NCI-H146 (cell line): Measurements from ENCODE around the gene CCDC121.
"Not testable (repeated sequence)": the region's sequence is repeated elsewhere in the genome, so short reads cannot be mapped to it uniquely, and the experiment has no call there.

ENCODE experiments used
- DNase-seq: peaks from one replicate; lab custom pipeline; 2025; lab: John Stamatoyannopoulos, UW

CCDC121 gene

DNA sequence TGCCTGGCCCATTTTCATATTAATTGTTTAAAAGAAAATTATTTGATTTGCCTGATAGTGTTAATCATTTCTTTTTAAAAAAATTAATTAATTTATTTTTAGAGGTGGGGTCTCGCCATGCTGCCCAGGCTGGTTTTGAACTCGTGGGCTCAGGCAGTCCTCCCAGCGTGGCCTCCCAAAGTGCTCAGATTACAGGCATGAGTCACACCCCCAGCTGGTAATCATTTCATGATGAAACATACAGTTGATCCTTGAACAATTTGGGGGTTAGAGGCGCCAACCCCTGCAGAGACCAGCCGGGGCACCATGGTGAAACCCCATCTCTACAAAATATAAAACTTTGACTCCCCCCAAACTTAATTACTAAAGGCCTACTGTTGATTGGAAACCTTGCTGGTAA is 8.0 kb upstream of the CCDC121 start:
- no peak for DNase-seq

DNA sequence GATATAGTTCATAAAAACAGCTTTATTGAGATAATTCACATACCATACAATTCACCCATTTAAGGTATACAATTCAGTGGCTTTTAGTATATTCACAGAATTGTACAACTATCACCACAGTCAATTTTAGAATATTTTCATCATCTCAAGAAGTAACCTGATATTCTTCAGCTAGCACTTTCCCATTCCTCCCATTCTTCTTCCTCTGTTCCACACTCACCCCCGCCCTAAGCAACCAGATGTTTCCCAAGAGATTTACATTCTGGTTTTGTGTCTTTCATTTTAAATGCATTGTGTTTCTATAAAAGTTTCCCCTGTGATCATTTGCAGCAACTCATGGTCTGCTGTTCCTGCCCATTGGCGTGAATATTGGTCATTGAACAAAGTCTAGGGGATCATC is 5.5 kb upstream of the CCDC121 start:
- DNase-seq, result no peak

DNA sequence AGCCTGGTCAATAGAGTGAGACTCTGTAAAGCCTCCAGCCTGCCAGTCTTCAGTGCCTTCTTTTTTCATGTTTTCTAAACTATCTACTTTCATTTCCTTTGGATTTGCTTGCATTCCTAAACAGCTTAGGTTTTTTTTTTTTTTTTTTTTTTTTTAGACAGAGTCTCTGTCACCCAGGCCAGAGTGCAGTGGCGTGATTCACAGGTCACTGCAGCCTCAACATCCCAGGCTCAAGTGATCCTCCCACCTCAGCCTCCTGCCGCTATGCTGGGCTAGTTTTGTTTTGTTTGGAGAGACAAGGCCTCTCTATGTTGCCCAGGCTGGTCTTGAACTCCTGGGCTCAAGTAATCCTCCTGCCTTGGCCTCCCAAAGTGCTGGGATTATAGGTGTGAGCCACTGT is 1.4 kb upstream of the CCDC121 start:
- not testable (repeated sequence) for DNase-seq

DNA sequence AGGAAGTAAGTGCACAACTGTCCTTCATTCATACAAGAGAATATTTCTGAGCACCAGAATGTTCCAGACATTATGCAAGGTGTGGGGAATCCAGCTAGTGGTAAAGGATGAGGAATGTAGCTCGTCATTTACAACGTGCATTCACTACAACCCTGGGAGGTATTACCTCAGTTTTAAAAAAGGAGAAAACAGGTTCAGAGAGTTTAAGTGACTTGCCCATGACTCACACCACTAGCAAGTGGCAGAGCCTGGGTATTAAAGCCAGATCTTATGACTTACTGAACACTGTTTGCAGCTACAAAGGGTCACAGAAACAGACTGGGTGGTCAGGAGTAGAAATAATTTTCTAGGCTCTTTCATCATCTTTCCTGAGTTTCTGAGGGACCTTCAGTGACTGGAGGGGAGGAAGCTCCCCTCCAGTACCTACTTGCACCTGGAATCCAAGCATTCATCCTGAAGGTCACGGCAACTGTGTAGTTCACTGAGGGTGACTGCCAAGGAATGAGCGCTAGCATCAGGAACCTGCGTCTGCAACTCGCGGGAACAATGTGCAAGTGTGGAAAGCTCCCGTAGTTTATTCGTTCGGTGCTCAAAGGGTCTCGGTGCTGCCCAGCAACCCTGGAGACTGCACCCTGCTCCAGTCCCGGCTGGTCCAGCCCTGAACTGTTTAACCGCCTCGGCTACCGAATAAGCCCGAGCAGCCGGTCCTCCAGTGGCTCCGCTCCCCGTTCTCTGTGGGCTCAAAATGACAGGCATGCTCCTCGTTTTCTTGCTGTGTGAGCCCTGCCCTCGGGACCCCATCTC is 647 bp downstream of the CCDC121 start:
- no peak for DNase-seq

DNA sequence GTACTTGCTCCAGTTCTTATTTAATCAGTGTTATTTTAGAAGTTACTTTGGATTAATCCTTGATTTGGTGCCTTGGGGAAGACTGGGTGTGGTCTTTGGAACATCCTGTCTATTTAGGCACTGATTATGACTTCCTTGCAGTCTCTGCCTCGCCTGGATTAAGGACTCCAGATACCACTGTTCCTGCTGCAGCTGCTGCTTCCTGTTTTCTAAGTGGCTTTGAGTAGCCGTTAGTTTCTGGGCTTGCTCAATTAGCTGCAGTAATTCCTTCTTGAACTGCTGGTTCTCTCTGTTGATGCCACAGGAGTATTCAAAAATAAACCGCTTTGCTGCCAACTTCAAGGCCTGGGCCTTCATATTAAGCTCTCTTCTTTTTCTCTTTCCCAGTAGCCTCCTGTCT is 1.9 kb downstream of the CCDC121 start:
- not testable (repeated sequence) for DNase-seq

DNA sequence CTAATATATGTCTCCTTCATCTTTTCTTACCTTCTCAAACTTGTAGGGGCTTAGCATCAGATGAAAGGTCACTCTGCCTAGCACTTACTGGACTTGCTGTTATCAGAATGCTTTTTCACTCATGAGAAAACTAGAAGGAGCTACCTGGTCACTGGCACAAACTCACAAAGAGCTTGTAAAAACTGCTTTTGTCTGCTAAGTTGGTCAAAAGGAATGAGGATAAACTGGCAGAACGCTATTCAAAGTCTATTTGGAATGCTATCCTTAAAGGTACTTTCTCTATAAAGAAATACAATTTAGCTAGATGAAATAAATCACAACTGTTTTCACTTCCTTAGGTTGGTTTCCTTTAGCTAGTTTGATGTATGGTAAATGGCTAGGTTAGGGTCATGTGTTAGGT is 2.5 kb downstream of the CCDC121 start:
- DNase-seq, result not testable (repeated sequence)

DNA sequence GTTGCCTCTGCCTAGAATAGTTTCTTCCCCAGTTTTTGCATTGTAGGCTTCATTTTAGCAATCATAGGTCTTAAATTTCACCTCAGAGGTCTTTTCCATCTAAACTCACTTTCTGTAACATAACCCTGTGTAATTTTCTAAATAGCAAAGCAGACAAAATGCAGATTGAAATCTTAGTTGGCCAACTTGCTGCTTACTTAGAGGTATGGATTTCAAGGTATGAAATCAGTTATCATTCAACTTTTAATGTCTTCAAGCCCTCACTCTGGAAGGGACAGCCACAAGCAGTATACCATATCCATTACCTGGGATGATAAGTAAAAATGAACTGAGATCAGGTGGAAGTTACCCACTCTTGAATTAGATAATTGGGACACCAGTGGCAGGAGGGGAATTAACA is 3.9 kb downstream of the CCDC121 start:
- DNase-seq, result no peak

DNA sequence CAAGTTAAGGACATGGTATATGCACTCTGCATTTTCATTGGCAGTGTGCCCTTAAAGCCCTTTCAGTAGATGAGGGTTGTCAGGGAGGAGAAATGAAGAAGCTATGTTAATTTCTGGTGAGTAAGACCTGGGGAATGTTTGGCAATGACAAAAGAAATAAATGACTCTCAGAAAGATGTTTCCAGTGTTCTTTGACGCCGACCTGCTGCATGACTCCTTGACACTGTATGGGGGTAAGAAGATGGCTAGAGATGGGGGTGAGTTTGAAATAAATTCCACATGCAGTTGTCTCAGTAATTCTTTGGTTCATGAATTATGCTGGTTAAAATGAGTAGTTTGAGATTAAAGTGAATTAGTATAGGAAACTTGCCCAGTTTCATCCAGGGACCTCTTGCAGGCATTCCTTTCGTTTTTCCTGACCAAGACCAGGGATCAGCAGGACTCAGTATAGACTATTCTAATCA is 5.9 kb downstream of the CCDC121 start:
- DNase-seq, result no peak

DNA sequence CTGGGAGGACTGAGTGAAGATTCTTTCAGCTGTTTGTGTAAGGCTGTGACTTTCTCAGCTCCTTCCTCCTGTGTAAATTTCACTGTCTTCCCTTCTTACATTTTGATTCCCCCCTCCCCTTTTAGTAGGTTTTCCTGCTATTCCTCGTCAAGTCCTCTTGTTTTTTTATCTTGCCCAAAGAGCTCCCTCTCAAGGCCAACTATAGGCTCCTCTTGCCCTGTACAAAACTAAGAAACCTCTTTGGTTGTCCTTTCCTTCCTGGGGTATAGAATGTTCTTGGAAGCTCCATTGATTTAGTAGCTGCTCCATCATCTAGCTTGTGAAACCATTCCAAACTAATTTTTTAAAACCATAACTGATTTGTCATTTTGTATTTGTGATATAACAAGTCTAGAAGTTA is 7.3 kb downstream of the CCDC121 start:
- DNase-seq, result no peak

DNA sequence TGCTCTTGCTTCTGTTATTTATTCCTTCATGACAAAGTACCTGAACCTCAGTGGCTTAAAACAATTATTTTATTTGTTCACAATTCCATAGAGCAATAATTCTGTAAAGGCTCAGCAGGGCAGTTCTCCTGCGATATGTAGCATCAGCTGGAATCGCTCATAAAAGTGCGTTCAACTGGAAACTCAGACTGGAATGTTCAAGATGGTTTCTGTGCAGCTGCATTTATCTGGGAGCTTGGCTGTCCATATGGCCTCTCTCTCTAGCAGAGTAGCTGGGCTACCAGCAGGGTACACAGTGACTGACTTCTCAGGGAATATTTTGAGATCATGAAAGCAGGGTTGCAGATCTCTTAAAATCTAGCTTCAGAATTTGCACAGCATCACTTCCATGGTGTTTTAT is 13.5 kb downstream of the CCDC121 start:
- DNase-seq, result no peak

DNA sequence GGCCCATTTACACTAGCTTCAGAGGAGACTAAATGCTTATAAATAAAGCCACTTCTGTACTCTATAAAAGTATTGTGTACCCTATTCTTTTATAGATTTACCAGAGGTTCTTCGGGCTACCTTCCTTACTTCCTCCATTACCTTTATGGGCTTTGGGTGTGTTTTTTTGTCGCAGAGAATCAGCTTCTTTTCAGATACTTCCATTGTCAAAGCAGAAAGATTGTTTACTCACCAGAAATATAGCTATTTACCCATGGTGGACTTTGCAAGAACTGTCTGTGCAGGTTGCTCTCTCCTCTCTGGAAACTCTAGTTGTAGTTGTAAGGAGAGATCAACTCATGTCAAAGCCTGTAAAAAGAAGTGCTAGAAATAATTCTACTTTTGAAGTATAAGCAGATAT is 14.8 kb downstream of the CCDC121 start:
- DNase-seq, result no peak

DNA sequence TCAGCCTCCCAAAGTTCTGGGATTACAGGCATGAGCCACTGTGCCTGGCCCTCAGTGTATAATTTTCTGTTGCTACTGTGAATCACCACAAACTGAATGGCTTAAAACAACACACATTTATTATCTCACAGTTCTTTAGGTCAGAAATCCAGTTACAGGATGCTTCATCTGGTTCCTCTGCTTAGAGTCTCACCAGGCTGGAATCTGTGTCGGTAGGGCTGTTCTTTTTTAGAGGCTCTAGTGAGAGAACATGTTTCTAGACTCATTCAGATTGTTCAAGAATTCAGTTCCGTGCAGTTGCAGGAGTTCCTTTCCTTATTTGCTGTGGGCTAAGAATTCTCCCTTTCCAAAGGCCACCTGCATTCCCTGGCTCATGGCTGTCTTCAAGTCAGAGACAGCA is 22.2 kb downstream of the CCDC121 start:
- no peak for DNase-seq

DNA sequence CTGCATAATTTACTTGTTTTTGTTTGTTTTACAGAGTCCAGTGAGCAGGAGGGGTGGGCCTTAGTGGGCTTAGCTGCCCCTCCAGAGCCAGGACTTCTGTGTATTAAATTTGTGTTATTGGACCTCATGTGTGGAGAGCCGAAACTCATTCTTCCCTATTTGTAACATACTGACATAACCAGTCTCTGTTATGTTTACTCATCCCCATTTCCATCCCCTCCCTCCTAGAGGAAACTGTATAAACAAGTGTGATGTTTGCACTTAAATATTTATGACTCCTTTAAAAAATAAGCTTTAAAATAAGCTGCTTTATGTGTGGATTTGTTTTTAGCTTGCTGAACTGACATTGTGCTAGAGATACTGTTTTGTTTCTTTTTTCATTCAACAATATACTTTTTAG is 32.2 kb downstream of the CCDC121 start:
- no peak for DNase-seq

DNA sequence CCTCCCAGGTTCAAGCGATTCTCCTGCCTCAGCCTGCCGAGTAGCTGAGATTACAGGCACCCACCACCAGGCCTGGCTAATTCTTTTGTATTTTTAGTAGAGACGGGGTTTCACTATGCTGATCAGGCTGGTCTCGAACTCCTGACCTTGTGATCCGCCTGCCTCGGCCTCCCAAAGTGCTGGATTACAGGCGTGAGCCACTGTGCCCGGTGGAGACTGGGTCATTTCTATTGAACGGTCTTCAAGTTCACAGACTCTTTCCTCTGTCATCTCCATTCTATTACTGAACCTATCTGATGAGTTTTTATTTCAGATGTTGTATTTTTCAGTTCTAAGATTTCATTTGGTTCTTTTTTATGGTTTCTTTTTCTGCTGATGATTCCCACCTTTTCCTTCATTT is 33.4 kb downstream of the CCDC121 start:
- not testable (repeated sequence) for DNase-seq

DNA sequence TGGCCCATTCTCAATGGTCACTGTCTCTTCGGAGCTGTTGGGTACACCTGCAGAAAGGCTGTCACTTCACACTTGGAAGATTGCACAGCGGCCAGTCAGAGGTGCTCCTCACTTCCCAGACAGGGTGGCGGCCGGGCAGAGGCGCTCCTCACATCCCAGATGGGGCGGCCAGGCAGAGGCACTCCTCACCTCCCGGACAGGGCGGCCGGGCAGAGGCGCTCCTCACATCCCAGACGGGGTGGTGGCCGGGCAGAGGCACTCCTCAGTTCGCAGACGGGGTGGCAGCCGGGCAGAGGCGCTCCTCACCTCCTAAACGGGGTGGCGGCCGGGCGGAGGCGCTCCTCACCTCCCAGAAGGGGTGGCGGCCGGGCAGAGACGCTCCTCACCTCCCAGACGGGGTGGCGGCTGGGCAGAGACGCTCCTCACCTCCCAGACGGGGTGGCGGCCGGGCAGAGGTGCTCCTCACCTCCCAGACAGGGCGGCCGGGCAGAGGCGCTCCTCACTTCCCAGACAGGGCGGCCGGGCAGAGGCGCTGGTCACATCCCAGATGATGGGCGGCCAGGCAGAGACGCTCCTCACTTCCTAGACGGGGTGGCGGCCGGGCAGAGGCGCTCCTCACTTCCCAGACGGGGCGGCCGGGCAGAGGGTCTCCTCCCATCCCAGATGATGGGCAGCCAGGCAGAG is 34.6 kb downstream of the CCDC121 start:
- not testable (repeated sequence) for DNase-seq

DNA sequence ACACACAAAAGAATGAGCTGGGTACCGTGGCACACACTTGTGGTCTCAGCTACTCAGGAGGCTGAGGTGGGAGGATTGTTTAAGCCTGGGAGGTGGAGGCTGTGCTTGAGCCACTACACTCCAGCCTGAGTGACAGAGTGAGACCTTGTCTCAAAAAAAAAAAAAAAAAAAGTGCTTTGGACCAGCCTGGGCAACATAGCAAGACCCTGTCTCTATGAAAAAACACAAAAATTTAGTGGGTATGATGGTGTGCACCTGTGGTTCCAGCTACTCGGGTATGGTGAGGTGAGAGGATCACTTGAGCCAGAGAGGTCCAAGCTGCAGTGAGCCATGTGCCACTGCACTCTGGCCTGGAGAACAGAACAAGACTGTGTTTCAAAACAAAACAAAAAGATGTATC is 35.6 kb downstream of the CCDC121 start:
- DNase-seq, result no peak

DNA sequence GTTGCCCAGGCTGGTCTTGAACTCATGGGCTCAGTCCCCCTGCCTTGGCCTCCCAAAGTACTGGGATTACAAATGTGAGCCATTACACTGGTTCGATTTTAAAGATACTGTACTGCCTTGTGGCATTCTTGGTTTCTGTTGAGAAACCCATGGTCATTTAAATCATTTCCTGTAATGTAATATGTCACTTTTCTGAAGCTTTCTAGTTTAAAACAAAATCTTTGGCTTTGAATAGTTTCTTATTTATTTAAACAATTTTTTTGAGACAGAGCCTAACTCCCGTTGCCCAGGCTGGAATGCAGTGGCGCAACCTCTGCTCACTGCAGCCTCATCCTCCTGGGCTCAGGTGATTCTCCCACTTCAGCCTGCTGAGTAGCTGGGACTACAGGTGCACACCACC is 37.1 kb downstream of the CCDC121 start:
- DNase-seq, result no peak

DNA sequence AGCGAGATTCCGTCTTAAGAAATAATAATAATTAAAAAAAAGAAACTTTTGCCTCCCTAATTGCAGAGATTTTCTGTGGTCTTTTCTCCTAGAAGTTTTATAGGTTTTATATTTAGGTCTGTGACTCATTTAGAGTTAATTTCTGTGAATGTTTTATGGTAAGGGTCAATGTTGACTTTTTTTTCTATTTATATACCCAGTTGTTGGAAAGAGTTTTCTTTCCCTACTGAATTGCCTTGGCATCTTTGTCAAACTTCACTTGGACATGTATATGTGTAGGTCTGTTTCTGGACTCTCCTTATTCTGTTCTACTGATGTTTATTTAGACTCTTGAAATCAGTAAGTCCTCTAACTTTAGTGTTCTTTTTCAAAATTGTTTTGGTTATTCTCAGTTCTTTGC is 40.5 kb downstream of the CCDC121 start:
- no peak for DNase-seq

DNA sequence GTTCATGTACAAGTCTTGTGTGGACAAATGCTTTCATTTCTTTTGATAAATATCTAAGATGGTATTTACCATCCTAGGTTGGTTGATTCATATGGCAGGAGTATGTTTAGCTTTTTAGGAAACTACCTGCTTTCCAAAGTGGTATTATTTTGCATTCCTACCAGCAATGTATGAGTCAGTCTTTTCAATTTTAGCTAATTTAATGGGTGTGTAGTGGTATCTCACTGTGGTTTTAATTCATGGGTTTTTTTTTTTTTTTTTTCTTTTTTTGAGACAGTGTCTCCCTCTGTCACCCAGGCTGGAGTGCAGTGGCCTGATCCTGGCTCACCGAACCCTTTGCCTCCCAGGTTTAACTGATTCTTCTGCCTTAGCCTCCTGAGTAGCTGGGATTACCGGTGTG is 41.8 kb downstream of the CCDC121 start:
- DNase-seq, result no peak

DNA sequence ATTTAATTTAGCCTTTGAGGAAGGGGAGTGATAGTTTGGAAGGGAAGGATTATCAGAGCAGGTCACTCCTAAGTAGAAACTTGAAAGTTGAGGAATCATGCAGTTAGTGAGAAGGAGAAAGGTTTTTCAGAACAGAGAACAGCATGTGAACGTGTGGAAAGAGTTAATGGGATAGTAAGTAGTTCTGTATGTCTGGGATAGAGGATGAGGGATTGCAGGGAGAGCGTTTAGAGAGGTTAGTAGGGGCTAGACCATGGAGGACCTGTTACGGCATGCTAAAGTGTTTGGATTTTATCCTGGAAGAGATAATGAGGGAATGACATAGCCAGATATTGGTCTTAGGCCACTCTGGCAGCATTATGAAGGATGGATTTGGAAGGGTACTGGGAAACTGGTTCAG is 44.2 kb downstream of the CCDC121 start:
- no peak for DNase-seq

DNA sequence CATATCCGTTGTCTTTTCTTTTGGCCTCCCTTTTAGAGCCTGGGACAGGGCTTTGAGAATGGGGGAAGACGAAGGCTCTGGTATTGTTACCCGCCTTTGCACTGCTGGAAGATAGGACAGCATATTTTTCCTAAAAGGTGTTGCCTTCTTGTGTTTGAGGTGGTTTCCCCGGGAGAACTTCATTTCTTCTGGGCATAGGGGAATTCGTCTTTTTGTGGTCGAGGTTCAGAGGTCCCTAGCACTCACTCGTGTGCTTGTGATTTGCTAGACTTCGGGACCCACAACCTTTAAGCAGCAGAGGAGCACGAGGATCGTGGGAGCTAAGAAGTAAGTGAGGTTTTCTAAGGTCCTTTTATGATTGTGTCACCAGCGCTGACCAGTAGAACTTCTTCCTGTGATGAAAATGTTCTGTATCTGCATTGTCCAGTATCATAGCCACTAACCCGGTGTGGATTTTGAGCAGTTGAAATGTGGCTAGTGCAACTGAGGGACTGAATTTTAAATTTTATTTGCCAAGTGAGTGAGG is 45.4 kb downstream of the CCDC121 start:
- no peak for DNase-seq

DNA sequence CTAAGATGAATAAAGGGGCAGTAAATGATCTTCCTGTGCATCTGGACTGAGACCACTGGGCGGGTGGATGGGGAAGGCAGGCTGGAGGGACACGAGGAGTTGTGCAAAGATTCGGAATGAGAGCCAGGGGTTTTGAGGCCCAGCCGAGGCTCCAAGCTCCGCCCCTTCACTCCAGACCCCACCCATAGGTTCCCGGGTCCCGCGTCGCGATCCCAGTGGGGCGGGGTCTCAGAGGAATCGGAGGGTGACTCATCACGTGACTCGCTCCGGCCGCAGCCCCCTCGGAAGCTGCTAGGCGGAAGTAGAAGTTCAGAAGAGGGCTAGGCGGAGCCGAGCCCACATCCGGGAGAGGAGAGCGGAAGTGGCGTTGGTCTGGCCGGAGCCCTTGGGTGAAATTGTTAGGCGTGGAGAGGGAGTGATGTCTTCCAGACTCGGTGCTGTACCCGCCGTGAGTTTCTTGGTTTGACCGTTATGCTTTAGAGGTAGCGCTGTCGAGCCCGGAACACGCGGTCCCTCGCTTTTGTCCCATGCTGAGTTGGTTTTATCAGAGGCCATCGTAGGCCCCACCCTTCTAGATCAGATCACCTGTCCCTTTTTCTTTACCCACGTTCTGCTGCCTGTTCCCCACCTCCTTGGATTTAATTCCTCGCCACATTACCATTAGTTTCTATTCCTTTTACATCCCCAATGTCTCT is 46.0 kb downstream of the CCDC121 start, which contains the start of gene ZNF512:
ZNF512 (plus strand) TSS at position 348 of the 695 bp plus-strand sequence; CDS start at position 419, 71 bp downstream.
- DNase-seq, result peak; percentile 98
